Measurements from ENCODE around the gene PFN3.
"Not testable (repeated sequence)": the region's sequence is repeated elsewhere in the genome, so short reads cannot be mapped to it uniquely, and the experiment has no call there.

PFN3 gene

GRCh38 chr5:177372034-177372896, 28.2 kb downstream of the PFN3 start:
- DNase-seq = peak in 1 of 2 donors; percentile 35

GRCh38 chr5:177371120-177372033, 29.1 kb downstream of the PFN3 start:
- DNase-seq = no peak

- peak; percentile 59 to 77 for DNase-seq
Measured at GRCh38 chr5:177370488-177371119, 29.9 kb downstream of the PFN3 start.

DNA sequence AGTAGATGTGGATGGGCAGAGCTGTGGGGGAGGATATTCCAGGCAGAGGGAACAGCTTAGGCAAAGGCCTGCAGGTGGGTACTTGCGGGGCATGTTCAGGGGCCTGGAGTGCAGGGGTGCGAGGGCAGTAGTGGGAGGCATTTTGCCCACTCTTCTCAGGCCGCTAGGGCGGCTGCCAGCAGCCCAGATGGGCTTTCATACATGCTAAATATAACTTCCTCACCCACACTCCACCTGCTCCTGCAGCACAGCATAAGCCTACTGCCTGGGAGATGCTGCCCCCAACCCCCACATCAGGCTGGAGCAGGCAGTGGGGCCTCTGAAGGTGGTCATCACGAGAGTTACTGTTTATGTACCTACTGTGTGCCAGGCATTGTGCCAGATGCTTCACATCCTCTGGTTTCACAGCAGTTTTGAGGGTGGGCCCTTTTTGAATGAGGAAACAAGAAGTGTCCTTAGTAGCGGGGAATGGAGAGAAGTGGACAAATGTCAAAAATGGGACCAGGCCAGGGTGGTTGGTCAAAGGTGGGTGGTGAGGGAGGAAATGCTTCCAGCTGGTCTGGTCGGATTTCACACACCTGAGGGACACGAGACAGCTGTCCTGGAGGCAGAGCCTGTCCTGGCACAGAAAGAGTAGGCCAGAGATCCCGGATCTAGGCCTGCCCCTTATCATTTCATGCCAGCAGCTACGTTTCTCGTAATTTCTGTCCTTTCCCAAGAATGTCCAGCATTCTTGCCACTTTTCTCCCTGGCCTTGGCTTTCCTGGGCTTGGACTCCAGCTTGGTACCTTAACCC, 30.6 kb downstream of the PFN3 start:
- DNase-seq = no peak

DNA sequence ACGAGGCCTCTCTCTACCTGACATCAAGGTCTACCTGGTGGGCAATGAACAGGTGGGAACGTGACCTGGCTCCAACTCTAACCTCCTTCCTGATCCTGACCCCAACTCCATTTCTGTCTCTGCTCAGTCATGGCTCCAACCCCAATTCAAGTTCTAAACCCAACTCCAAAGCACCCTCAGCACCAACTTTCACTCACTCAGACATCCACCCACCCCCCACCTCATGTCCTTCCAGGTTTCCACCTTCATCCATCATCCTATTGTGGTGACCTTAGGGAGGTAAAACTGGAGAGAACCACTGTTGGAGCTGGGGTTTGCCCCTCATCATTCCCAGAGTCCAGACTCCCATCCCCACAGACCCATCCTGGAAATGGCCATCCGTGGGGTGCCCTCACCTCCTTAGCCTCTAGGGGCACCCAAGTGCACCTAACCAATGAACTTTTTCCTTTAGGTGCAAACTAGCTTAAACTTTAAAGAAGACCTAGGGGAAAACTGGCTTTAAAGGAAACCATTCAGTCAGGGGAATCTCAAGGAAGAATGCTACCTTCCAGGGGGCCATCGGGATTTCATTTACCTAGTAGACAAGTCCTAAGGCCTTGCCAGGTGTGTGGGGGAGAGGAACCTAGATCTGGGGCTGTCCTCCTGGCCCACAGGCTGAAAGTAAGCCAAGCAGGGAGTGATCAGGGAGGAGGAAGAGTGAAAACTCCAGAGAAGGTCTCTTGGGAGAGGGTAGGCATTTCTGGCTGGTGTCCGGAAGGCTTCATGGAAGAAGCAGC, 31.4 kb downstream of the PFN3 start:
- peak in 1 of 2 donors; percentile 31 for DNase-seq

DNA sequence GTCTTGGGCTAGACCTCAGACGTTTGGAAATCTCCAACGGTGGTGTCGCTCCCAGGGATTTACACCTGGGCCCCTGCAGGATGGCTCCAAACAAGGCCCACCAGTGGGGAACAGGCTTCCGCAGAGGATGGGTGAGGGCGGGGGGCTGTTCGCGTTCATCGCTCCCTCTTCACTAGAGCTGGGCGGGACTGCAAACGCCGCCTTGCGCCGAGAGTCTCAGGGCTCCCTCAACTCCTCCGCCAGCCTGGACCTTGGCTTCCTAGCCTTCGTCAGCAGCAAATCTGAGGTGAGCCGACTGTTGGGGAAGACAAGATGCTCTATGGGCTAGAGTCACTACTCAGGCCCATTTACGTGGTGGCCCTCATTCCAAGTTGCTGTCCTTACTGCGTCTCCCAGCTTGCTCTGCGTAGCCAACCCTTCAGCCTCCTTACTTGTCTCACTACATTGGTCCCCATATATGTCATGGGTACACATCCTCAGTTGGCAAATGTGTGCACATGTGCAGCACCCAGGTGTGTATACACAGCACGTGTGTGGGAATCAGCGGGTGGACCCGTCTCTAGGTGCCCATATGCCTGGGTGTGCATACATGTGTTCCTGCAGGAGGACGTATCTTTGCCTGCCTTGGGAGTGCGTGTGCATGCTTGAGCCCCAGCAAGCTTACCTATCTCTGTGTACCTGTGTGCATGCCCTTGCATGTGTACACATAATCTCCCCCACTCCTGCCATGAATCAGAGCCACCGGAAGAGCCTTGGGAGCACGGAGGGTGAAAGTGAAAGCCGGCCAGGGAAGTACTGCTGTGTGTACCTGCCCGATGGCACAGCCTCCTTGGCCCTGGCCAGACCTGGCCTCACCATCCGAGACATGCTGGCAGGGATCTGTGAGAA, 32.2 kb downstream of the PFN3 start:
- DNase-seq = no peak

DNA sequence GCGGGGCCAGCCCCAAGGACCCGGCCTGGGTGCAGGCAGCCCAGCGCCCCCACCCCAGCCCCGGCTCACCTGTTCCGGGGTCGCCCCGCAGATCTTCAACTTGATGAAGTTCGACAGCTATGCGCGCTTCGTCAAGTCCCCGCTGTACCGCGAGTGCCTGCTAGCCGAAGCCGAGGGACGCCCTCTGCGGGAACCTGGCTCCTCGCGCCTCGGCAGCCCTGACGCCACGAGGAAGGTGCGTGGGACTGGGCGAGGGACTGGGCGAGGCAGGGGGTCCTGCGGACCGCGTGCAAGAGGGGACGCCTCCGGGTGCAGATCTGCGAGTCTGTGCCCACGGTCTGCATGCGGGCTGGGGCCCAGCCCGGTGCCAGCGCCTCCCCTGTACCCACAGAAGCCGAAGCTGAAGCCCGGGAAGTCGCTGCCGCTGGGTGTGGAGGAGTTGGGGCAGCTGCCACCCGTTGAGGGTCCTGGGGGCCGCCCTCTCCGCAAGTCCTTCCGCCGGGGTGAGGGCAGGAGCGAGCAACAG, 33.1 kb downstream of the PFN3 start:
- no peak for DNase-seq

DNA sequence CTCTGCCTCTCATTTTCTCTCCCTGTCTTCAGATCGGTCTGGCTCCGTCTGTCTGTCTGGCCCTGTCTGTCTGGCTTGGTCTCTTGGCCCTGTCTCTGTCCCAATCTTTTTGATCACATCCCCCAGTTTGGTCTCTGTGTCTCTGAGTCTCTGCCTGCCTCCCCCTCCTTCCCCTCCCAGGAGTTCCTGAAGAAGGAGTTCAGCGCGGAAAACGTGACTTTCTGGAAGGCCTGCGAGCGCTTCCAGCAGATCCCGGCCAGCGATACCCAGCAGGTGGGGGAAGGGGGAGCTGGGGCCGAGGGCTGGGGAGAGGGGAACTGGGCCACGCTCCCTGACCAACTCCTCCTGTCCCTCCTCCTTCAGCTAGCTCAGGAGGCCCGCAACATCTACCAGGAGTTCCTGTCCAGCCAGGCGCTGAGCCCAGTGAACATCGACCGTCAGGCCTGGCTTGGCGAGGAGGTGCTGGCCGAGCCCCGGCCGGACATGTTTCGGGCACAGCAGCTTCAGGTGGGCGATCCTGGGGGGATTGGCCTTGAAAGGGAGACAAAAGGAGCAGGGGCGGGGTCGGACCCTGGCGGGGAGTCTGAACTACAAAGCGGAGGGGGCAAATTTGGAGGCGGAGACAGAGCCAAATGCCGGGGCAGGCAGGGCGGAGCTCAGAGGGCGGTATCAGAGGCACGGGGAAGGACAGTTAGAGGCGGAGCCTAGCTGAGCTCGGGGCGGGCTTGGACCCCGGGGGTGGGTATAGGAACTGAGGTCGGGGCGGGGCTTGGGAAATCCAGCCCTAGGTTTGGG, 33.7 kb downstream of the PFN3 start:
- DNase-seq = no peak

GRCh38 chr5:177365845-177366527, 34.5 kb downstream of the PFN3 start:
- DNase-seq = no peak

DNA sequence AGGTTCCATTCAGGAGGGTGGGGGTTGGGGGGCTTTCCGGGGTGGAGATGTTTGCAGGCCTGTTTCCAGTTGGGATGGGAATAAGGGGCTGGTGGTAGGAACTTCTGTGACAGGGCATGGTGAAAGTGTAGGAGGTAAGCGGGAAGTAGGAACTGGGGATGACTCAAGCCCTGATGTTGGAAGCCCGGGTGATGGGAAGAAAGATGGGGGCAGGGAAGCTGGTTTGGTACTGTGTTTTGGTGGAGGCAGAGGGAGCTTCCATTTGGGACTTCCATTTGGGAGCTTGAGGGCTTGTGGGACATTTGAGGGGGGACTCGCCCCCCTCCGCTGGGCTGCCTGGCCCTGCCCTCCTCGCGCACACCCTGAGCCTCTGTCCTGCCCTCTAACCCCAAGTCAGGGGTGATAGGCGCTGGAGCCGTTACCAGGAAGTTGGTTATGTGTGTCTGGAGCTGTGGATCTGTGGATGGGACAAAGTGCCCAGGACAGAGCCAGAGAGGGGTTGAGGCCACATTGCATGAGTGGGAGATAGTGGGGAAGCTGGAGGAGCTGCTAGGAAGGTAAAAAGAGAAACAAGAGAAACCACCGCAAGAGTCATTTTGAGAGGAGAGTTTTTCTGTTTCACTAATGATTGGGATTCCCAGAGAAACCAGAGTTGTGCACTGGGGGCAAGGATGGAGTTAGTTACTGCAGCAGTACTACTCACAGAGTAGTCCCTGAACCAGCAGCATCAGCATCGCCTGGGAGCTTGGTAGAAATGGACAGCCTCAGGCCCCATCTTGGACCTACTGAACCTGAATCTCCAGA, 36.1 kb downstream of the PFN3 start:
- no peak for DNase-seq

- no peak for DNase-seq
Measured at GRCh38 chr5:177363565-177363964, 36.9 kb downstream of the PFN3 start.

- DNase-seq = peak; percentile 72 to 80
Measured at GRCh38 chr5:177362610-177363507, 37.6 kb downstream of the PFN3 start.

- no peak for DNase-seq
Measured at GRCh38 chr5:177362292-177362609, 38.2 kb downstream of the PFN3 start.

- peak in 1 of 2 donors; percentile 47 for DNase-seq
Measured at GRCh38 chr5:177361418-177362291, 38.8 kb downstream of the PFN3 start.

GRCh38 chr5:177360740-177361139, 39.7 kb downstream of the PFN3 start:
- DNase-seq = not testable (repeated sequence)

- no peak for DNase-seq
Measured at GRCh38 chr5:177359860-177360259, 40.6 kb downstream of the PFN3 start.

Data from CD4-positive, alpha-beta T cell treated with Interleukin-1 beta for 1 hour (primary cell).